Mesenchymal stem cell (in vitro differentiated cells and primary cell): ENCODE data around the gene PAGR1.
A peak's percentile ranks its signal among the peaks of the same experiment; 100 is the strongest.

Source experiments
- DNase-seq: peaks from one replicate; pipeline ENCODE4 v3.0.0-alpha.2; 2013
- H2AFZ ChIP-seq: one replicate; pipeline ENCODE4 v1.6.1; 2013; ENCODE audit warnings: low read depth, mild to moderate bottlenecking, control low read depth, inconsistent platforms, low read length, moderate library complexity
- H2AK5ac ChIP-seq: 2 replicates; pipeline ENCODE4 v1.6.1; 2013; ENCODE audit warnings: low read length, moderate library complexity, mild to moderate bottlenecking, inconsistent platforms; ENCODE audit not compliant: severe bottlenecking
- H2BK120ac ChIP-seq: one replicate; pipeline ENCODE4 v1.6.1; 2013; ENCODE audit warnings: low read depth, mild to moderate bottlenecking, inconsistent platforms, low read length, moderate library complexity
- H2BK12ac ChIP-seq, 2 experiments: one replicate each; pipeline ENCODE4 v1.6.1; 2013; ENCODE audit warnings: inconsistent platforms in 2 of 2, low read length in 2 of 2, mild to moderate bottlenecking in 2 of 2, moderate library complexity in 2 of 2, control low read depth in 1 of 2
- H2BK15ac ChIP-seq: one replicate; pipeline ENCODE4 v1.6.1; 2013; ENCODE audit warnings: mild to moderate bottlenecking, low read depth, inconsistent platforms; ENCODE audit not compliant: poor library complexity, severe bottlenecking
- H2BK5ac ChIP-seq: 2 replicates; pipeline ENCODE4 v1.6.1; 2013; ENCODE audit warnings: low read depth, mild to moderate bottlenecking, low read length, control low read depth, inconsistent platforms; ENCODE audit not compliant: poor library complexity, severe bottlenecking
- H3K14ac ChIP-seq, 2 experiments: one replicate each; pipeline ENCODE4 v1.6.1; 2013; ENCODE audit warnings: inconsistent platforms in 2 of 2, low read length in 2 of 2, control low read depth in 1 of 2, mild to moderate bottlenecking in 1 of 2, moderate library complexity in 1 of 2
- H3K18ac ChIP-seq, 2 experiments: one replicate each; pipeline ENCODE4 v1.6.1; 2013; ENCODE audit warnings: inconsistent platforms in 2 of 2, low read length in 2 of 2, control low read depth in 1 of 2, low read depth in 1 of 2, mild to moderate bottlenecking in 1 of 2
- H3K23ac ChIP-seq, 2 experiments: one replicate each; pipeline ENCODE4 v1.6.1; 2013; ENCODE audit warnings: inconsistent platforms in 2 of 2, low read length in 2 of 2, mild to moderate bottlenecking in 2 of 2, moderate library complexity in 2 of 2, control low read depth in 1 of 2
- H3K27ac ChIP-seq: 2 replicates; pipeline ENCODE4 v1.5.1; 2013; ENCODE audit warnings: mild to moderate bottlenecking, moderate library complexity, low read length, control low read depth, inconsistent platforms; ENCODE audit not compliant: poor library complexity, severe bottlenecking
- H3K27me3 ChIP-seq, 2 experiments: 2 replicates each; pipeline versions ENCODE4 v1.6.1 to v1.7.0; 2013; ENCODE audit warnings: low read length in 2 of 2, mild to moderate bottlenecking in 2 of 2, moderate library complexity in 2 of 2, control low read depth in 1 of 2, inconsistent platforms in 1 of 2; ENCODE audit not compliant: control insufficient read depth in 1 of 2, insufficient read depth in 1 of 2
- H3K36me3 ChIP-seq, 2 experiments: 2 replicates each; pipeline versions ENCODE4 v1.6.1 to v1.7.0; 2013; ENCODE audit warnings: low read length in 2 of 2, control low read depth in 1 of 2, inconsistent platforms in 1 of 2, low read depth in 1 of 2, mild to moderate bottlenecking in 1 of 2; ENCODE audit not compliant: insufficient read depth in 2 of 2, control insufficient read depth in 1 of 2
- H3K4ac ChIP-seq, 2 experiments: one replicate each; pipeline ENCODE4 v1.6.1; 2013; ENCODE audit warnings: inconsistent platforms in 2 of 2, low read length in 2 of 2, mild to moderate bottlenecking in 2 of 2, moderate library complexity in 2 of 2, control low read depth in 1 of 2, low read depth in 1 of 2
- H3K4me1 ChIP-seq: 2 replicates; pipeline ENCODE4 v1.6.1; 2013; ENCODE audit warnings: low read depth, low read length, control low read depth; ENCODE audit not compliant: control insufficient read depth, insufficient read depth
- H3K4me2 ChIP-seq: 2 replicates; pipeline ENCODE4 v1.6.1; 2013; ENCODE audit warnings: low read length, mild to moderate bottlenecking, inconsistent platforms; ENCODE audit not compliant: poor library complexity, severe bottlenecking
- H3K4me3 ChIP-seq, 2 experiments: 2 replicates each; pipeline versions ENCODE4 v1.5.1 to v1.7.0; 2013; ENCODE audit warnings: low read length in 2 of 2, mild to moderate bottlenecking in 2 of 2, control low read depth in 1 of 2, low read depth in 1 of 2; ENCODE audit not compliant: insufficient read depth in 1 of 2
- H3K79me1 ChIP-seq: replicated peaks from 2 replicates; pipeline ENCODE4 v1.6.1; 2013; ENCODE audit warnings: mild to moderate bottlenecking, control low read depth, low read length, inconsistent platforms; ENCODE audit not compliant: poor library complexity, severe bottlenecking
- H3K9ac ChIP-seq: 2 replicates; pipeline ENCODE4 v1.7.0; 2013; ENCODE audit warnings: mild to moderate bottlenecking, low read length, moderate library complexity
- H3K9me3 ChIP-seq: 2 replicates; pipeline ENCODE4 v1.7.0; 2013; ENCODE audit warnings: mild to moderate bottlenecking, low read length; ENCODE audit not compliant: control insufficient read depth
- H4K8ac ChIP-seq: one replicate; pipeline ENCODE4 v1.6.1; 2013; ENCODE audit warnings: inconsistent platforms, mild to moderate bottlenecking, low read length, moderate library complexity
- H4K91ac ChIP-seq: one replicate; pipeline ENCODE4 v1.6.1; 2013; ENCODE audit warnings: mild to moderate bottlenecking, low read length, inconsistent platforms
- WGBS: methylation state at CpG from one replicate; pipeline ENCODE4 v1.1.7; 2013; ENCODE audit warnings: mixed read lengths; 5-methylcytosine and 5-hydroxymethylcytosine counted together

The PAGR1 gene

GRCh38 chr16:29841631-29842030 lies 25.7 kb downstream of the PAGR1 start:
- no peak overlapping the region for H2BK15ac ChIP-seq
- H3K9me3 ChIP-seq = no peaks in the 10 kb centered on the region
- H3K4me1 ChIP-seq = peaks cover 2% of the 10 kb centered on the region
- no peak overlapping the region for H2BK5ac ChIP-seq
- H3K27me3 ChIP-seq = no peaks in the 10 kb centered on the region
- no peak overlapping the region for H3K4me3 ChIP-seq
- H2AFZ ChIP-seq = no peak overlapping the region
- DNase-seq = no peak
- 96% methylated on average over 23 of the region's 23 CpGs for WGBS
- H3K18ac ChIP-seq = no peak overlapping the region
- H3K4ac ChIP-seq = no peak overlapping the region
- H2AK5ac ChIP-seq = no peak overlapping the region
- H3K14ac ChIP-seq = no peak overlapping the region
- H3K36me3 ChIP-seq = peaks cover 90 to 94% of the 10 kb centered on the region in 2 experiments
- peaks cover 40% of the 10 kb centered on the region for H3K79me1 ChIP-seq
- no peak overlapping the region for H2BK120ac ChIP-seq
- no peak overlapping the region for H4K91ac ChIP-seq
- H4K8ac ChIP-seq = no peak overlapping the region
- H3K23ac ChIP-seq = no peak overlapping the region
- no peak overlapping the region for H3K9ac ChIP-seq
- H3K4me2 ChIP-seq = no peak overlapping the region
- H2BK12ac ChIP-seq = no peak overlapping the region
- H3K27ac ChIP-seq = no peak overlapping the region

- H3K4me3 ChIP-seq = no peak overlapping the region
- H3K9ac ChIP-seq = no peak overlapping the region
- no peak overlapping the region for H4K91ac ChIP-seq
- no peak overlapping the region for H3K23ac ChIP-seq
- H3K27me3 ChIP-seq = no peaks in the 10 kb centered on the region
- no peak overlapping the region for H2BK12ac ChIP-seq
- H3K79me1 ChIP-seq = peaks cover 34% of the 10 kb centered on the region
- H3K36me3 ChIP-seq = peaks cover 91 to 94% of the 10 kb centered on the region in 2 experiments
- no peak overlapping the region for H2AFZ ChIP-seq
- no peaks in the 10 kb centered on the region for H3K9me3 ChIP-seq
- H2BK15ac ChIP-seq = no peak overlapping the region
- H3K14ac ChIP-seq = no peak overlapping the region
- peaks cover 1% of the 10 kb centered on the region for H3K4me1 ChIP-seq
- no peak overlapping the region for H2BK120ac ChIP-seq
- no peak overlapping the region for H3K18ac ChIP-seq
- no peak overlapping the region for H3K4me2 ChIP-seq
- no peak overlapping the region for H4K8ac ChIP-seq
- H2AK5ac ChIP-seq = no peak overlapping the region
- no peak for DNase-seq
- 99% methylated on average over 9 of the region's 9 CpGs for WGBS
- H3K4ac ChIP-seq = no peak overlapping the region
- H3K27ac ChIP-seq = no peak overlapping the region
- no peak overlapping the region for H2BK5ac ChIP-seq
Measured at GRCh38 chr16:29842732-29843346, 26.9 kb downstream of the PAGR1 start.

GRCh38 chr16:29843931-29844330 lies 28.0 kb downstream of the PAGR1 start:
- no peak for DNase-seq
- peaks cover 92% of the 10 kb centered on the region in 2 experiments for H3K36me3 ChIP-seq
- H2BK15ac ChIP-seq = no peak overlapping the region
- H4K91ac ChIP-seq = no peak overlapping the region
- no peak overlapping the region for H2BK12ac ChIP-seq
- H3K27me3 ChIP-seq = no peaks in the 10 kb centered on the region
- H3K4me2 ChIP-seq = no peak overlapping the region
- H3K23ac ChIP-seq = no peak overlapping the region
- H3K4me3 ChIP-seq = no peak overlapping the region
- peaks cover 32% of the 10 kb centered on the region for H3K79me1 ChIP-seq
- H3K9me3 ChIP-seq = no peaks in the 10 kb centered on the region
- no peak overlapping the region for H4K8ac ChIP-seq
- no peak overlapping the region for H2BK5ac ChIP-seq
- whole genome bisulfite sequencing = 93% methylated on average over 8 of the region's 8 CpGs
- H3K27ac ChIP-seq = no peak overlapping the region
- H2BK120ac ChIP-seq = no peak overlapping the region
- no peak overlapping the region for H2AFZ ChIP-seq
- peak overlapping the region; percentile 27 for H3K9ac ChIP-seq
- no peak overlapping the region for H2AK5ac ChIP-seq
- H3K4ac ChIP-seq = no peak overlapping the region
- H3K14ac ChIP-seq = no peak overlapping the region
- H3K18ac ChIP-seq = no peak overlapping the region
- peaks cover 1% of the 10 kb centered on the region for H3K4me1 ChIP-seq

- H2BK15ac ChIP-seq = no peak overlapping the region
- H3K27me3 ChIP-seq = no peaks in the 10 kb centered on the region
- no peak overlapping the region for H3K27ac ChIP-seq
- H3K36me3 ChIP-seq = peaks cover 91 to 95% of the 10 kb centered on the region in 2 experiments
- H3K4me1 ChIP-seq = peaks cover 1% of the 10 kb centered on the region
- no peak overlapping the region for H2BK120ac ChIP-seq
- H4K8ac ChIP-seq = no peak overlapping the region
- peak overlapping the region in 1 of 2 experiments; percentile 29 for H3K4me3 ChIP-seq
- H3K23ac ChIP-seq = no peak overlapping the region
- peak overlapping the region; percentile 38 for H3K9ac ChIP-seq
- no peak overlapping the region for H2AFZ ChIP-seq
- H2BK5ac ChIP-seq = no peak overlapping the region
- H3K9me3 ChIP-seq = no peaks in the 10 kb centered on the region
- no peak overlapping the region for H3K18ac ChIP-seq
- no peak overlapping the region for H3K4me2 ChIP-seq
- no peak overlapping the region for H4K91ac ChIP-seq
- H3K14ac ChIP-seq = no peak overlapping the region
- DNase-seq = no peak
- WGBS = 91% methylated on average over 28 of the region's 28 CpGs
- H3K4ac ChIP-seq = no peak overlapping the region
- H2AK5ac ChIP-seq = no peak overlapping the region
- peaks cover 30% of the 10 kb centered on the region for H3K79me1 ChIP-seq
- H2BK12ac ChIP-seq = no peak overlapping the region
Measured at GRCh38 chr16:29844575-29845331, 28.8 kb downstream of the PAGR1 start.
